Rectal smooth muscle tissue (tissue), 1 donor: Measurements from ENCODE around the gene MAPRE2.
"Not testable (repeated sequence)": the region's sequence is repeated elsewhere in the genome, so short reads cannot be mapped to it uniquely, and the experiment has no call there.

Experiments
- H3K27ac ChIP-seq: one replicate; pipeline ENCODE4 v1.7.0; 2013; ENCODE audit warnings: low read depth, low read length, inconsistent platforms
- H3K27me3 ChIP-seq: one replicate; pipeline ENCODE4 v1.7.0; 2013; ENCODE audit warnings: low read length; ENCODE audit not compliant: control insufficient read depth, insufficient read depth
- H3K36me3 ChIP-seq: one replicate; pipeline ENCODE4 v1.7.0; 2013; ENCODE audit warnings: low read length; ENCODE audit not compliant: control insufficient read depth, insufficient read depth
- H3K4me1 ChIP-seq: one replicate; pipeline ENCODE4 v1.7.0; 2013; ENCODE audit warnings: low read length; ENCODE audit not compliant: control insufficient read depth, insufficient read depth
- H3K4me3 ChIP-seq: one replicate; pipeline ENCODE4 v1.7.0; 2013; ENCODE audit warnings: low read length
- H3K9ac ChIP-seq: one replicate; pipeline ENCODE4 v1.7.0; 2013; ENCODE audit warnings: low read length

Gene MAPRE2

GRCh38 chr18:35107216-35107615 is 66.0 kb downstream of the MAPRE2 start:
- Histone ChIP-seq H3K4me3 (no peak overlapping the region), H3K27me3 (no peaks in the 10 kb centered on the region), H3K36me3 (no peaks in the 10 kb centered on the region), H3K27ac (no peak overlapping the region), H3K9ac (no peak overlapping the region), H3K4me1 (no peaks in the 10 kb centered on the region)

DNA sequence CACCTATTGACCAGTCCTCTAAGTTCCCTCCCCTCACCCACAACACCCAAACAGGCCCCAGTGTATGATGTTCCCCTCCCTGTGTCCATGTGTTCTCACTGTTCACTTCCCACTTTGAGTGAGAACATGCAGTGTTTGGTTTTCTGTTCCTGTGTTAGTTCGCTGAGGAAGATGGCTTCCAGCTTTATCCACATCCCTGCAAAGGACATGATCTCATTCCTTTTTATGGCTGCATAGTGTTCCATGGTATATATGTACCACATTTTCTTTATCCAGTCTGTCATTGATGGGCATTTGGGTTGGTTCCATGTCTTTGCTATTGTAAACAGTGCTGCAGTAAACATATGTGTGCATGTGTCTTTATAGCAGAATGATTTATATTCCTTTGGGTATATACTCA is 66.9 kb downstream of the MAPRE2 start:
- H3K36me3 ChIP-seq, H3K4me1 ChIP-seq, H3K27ac ChIP-seq, H3K27me3 ChIP-seq, H3K9ac ChIP-seq, H3K4me3 ChIP-seq: not testable (repeated sequence)

GRCh38 chr18:35110059-35110458 is 68.8 kb downstream of the MAPRE2 start:
- no peak overlapping the region for H3K4me3 ChIP-seq
- no peak overlapping the region for H3K27ac ChIP-seq
- H3K4me1 ChIP-seq = no peaks in the 10 kb centered on the region
- H3K9ac ChIP-seq = no peak overlapping the region
- H3K36me3 ChIP-seq = no peaks in the 10 kb centered on the region
- H3K27me3 ChIP-seq = no peaks in the 10 kb centered on the region

DNA sequence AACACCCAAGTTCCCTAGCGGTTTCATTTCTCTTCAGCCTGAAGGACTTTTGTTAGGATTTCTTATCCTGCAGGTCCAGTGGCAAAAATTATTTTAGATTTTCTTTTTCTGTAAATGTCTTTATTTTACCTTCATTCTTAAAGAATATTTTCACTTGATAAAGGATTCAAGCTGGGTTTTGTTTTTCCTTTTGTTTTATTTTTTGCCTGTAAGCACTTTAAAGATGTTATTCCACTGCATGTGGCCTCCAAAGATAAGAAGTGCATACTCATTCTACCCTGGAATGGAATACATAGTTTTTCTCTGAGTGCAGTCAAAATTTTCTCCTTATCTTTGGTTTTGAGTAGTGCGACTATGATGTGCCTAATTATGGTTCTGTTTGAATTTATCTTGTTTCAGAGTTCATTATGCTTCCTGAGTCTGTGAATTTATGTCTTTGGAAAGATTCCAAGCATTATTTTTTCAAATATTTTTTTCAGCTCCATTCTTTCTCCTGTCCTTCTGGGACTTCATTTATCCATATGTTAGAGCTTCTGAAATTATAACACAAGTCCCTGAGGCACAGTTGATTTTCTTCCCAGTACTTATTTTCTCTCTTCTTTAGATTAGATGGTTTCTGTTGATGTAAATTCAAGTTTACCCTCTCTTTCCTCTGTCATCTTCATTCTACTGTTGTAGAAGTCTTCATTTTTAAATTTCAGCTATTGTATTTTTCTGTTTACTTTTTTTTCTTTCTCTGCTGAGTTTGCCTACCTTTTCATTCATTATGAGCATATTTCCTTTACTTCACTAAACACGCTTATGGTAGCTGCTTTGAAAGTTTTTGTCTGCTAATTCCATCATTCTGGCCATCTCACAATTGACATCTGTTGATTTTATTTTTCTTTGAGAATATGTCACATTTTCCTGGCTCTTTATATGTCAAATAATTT is 69.6 kb downstream of the MAPRE2 start:
- no peaks in the 10 kb centered on the region for H3K36me3 ChIP-seq
- no peak overlapping the region for H3K9ac ChIP-seq
- H3K27ac ChIP-seq = no peak overlapping the region
- H3K27me3 ChIP-seq = no peaks in the 10 kb centered on the region
- no peaks in the 10 kb centered on the region for H3K4me1 ChIP-seq
- H3K4me3 ChIP-seq = no peak overlapping the region

DNA sequence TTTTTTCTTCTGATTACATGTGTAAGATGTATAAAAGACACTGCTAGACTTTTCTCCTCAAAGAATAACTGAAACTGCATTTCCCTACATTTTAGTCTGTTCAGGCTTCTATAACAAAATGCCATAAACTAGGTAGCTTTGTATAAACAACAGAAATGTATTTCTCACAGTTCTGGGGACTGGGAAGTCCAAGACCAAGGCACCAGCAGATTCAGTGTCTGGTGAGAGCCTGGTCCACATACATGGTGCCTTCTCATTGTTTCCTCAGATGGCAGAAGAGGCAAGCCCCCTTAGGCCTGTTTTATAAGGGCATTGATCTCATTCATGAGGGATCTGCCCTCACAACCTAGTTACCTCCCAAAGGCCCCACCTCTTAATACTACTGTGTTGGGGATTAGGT is 71.5 kb downstream of the MAPRE2 start:
- Histone ChIP-seq H3K27me3 (no peaks in the 10 kb centered on the region), H3K4me3 (no peak overlapping the region), H3K4me1 (peaks cover 6% of the 10 kb centered on the region), H3K9ac (no peak overlapping the region), H3K27ac (no peak overlapping the region), H3K36me3 (no peaks in the 10 kb centered on the region)

GRCh38 chr18:35114305-35114704 is 73.1 kb downstream of the MAPRE2 start:
- Histone ChIP-seq H3K36me3 (no peaks in the 10 kb centered on the region), H3K4me3 (no peak overlapping the region), H3K27ac (no peak overlapping the region), H3K4me1 (peaks cover 20% of the 10 kb centered on the region), H3K9ac (no peak overlapping the region), H3K27me3 (no peaks in the 10 kb centered on the region)

DNA sequence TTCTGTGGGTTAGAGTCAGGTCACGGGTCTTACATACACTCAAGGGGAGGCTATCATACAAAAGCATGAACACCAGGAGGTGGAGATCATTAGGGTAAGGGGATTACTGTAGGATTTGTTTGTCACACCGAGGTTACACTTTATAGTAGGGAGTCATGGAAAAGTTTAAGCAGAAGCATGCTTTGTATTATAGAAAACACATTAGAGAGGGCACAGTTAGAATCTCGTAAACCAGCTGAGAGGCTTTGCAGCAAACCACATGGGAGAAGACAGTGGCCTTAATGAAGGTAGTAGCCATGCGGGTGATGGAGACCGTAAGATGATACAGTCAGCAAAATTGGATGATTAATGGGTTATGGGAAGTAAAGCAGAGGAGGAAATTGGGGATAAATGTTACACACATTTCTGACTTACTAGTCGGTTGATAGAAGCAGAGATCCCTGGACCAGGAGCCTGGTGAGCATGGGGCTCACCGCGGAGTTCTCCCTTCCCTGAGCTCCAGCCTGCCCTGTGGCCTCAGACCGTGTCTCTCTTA is 75.6 kb downstream of the MAPRE2 start:
- H3K27ac ChIP-seq = peak overlapping the region; percentile 53
- H3K9ac ChIP-seq = no peak overlapping the region
- H3K36me3 ChIP-seq = no peaks in the 10 kb centered on the region
- H3K4me3 ChIP-seq = no peak overlapping the region
- H3K4me1 ChIP-seq = peaks cover 23% of the 10 kb centered on the region
- H3K27me3 ChIP-seq = no peaks in the 10 kb centered on the region

DNA sequence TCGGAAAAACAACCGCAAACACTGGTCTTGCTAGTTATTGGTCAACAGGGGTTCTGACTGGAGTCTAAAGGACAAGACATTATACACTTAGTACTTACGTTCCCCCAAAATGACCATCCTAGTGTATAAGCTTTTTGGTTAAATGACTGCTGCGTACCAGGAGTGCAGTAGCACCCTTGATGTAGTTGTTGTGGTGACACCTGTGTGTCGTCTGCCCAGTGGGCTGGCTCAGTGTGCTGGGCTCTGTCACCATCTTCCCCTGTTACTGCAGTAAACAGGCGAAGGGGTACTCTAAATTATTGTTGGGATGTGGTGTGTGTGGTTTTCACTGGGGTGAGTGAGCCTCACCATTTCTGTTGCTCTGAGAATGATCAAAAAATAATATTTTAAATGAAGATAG is 76.2 kb downstream of the MAPRE2 start:
- H3K4me1 ChIP-seq = peaks cover 23% of the 10 kb centered on the region
- H3K27me3 ChIP-seq = no peaks in the 10 kb centered on the region
- H3K4me3 ChIP-seq = no peak overlapping the region
- H3K9ac ChIP-seq = no peak overlapping the region
- H3K36me3 ChIP-seq = no peaks in the 10 kb centered on the region
- H3K27ac ChIP-seq = peak overlapping the region; percentile 53

GRCh38 chr18:35117951-35118411 is 76.8 kb downstream of the MAPRE2 start:
- Histone ChIP-seq H3K36me3 (no peaks in the 10 kb centered on the region), H3K4me3 (peak overlapping the region; percentile 17), H3K27me3 (no peaks in the 10 kb centered on the region), H3K4me1 (peaks cover 23% of the 10 kb centered on the region), H3K9ac (no peak overlapping the region), H3K27ac (peak overlapping the region; percentile 72)

DNA sequence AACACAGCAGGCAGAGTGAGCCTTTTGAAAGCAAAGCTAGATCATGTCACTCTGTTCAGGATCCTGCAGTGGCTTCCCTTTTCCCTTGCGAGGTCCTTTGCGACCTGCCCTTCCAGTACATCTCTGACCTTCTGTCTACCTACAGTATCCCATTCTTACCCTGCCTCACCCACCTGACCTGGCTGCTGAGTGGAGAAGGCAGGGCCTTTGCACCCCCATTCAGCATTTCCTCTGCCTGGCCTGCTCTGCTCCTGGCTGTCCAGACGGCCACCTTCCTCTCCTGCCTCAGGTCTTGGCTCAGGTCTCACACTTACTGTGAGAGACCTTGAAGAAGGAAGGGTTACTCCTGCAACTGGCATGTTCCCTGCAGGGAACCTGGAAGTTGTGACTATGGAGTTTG is 77.4 kb downstream of the MAPRE2 start:
- Histone ChIP-seq H3K27me3 (no peaks in the 10 kb centered on the region), H3K36me3 (no peaks in the 10 kb centered on the region), H3K4me3 (peak overlapping the region; percentile 33), H3K27ac (peak overlapping the region; percentile 72), H3K9ac (no peak overlapping the region), H3K4me1 (peaks cover 23% of the 10 kb centered on the region)

DNA sequence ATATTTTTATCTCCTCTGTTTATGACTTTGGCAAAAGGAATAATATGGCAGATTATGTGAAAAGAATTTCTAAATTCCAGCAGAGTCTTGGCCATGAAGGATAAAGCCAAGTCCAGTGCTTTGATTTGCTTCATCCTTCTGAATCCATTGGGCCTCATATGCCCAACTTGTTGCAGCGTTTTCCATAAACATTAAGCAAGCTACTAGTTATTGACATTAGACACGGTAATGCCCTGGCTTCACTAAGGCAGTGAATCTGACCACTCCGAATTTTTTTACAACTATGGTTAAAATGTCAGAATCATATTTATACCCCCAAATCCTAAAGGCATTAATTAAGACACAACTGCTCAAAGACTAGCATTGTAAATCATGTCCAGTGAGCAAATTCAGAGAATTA is 79.8 kb downstream of the MAPRE2 start:
- peaks cover 23% of the 10 kb centered on the region for H3K4me1 ChIP-seq
- H3K27ac ChIP-seq = no peak overlapping the region

GRCh38 chr18:35121531-35121930 is 80.3 kb downstream of the MAPRE2 start:
- H3K36me3 ChIP-seq = no peaks in the 10 kb centered on the region
- H3K9ac ChIP-seq = no peak overlapping the region
- H3K4me3 ChIP-seq = no peak overlapping the region
- no peaks in the 10 kb centered on the region for H3K27me3 ChIP-seq
- H3K27ac ChIP-seq = no peak overlapping the region
- H3K4me1 ChIP-seq = peaks cover 23% of the 10 kb centered on the region

More for the DNA sequence above, 79.8 kb downstream of the MAPRE2 start:
- Histone ChIP-seq H3K36me3 (no peaks in the 10 kb centered on the region), H3K27me3 (no peaks in the 10 kb centered on the region), H3K9ac (no peak overlapping the region), H3K4me3 (no peak overlapping the region)
